NCI-H2107 (cell line): ENCODE data around the gene HPCAL1.

Experiments used
- DNase-seq: peaks from one replicate; lab custom pipeline; 2025; lab: John Stamatoyannopoulos, UW

The HPCAL1 gene

GRCh38 chr2:10355471-10356438 lies 53.1 kb downstream of the HPCAL1 start:
- DNase-seq: peak; percentile 63

GRCh38 chr2:10356439-10356811 lies 53.7 kb downstream of the HPCAL1 start:
- no peak for DNase-seq

DNA sequence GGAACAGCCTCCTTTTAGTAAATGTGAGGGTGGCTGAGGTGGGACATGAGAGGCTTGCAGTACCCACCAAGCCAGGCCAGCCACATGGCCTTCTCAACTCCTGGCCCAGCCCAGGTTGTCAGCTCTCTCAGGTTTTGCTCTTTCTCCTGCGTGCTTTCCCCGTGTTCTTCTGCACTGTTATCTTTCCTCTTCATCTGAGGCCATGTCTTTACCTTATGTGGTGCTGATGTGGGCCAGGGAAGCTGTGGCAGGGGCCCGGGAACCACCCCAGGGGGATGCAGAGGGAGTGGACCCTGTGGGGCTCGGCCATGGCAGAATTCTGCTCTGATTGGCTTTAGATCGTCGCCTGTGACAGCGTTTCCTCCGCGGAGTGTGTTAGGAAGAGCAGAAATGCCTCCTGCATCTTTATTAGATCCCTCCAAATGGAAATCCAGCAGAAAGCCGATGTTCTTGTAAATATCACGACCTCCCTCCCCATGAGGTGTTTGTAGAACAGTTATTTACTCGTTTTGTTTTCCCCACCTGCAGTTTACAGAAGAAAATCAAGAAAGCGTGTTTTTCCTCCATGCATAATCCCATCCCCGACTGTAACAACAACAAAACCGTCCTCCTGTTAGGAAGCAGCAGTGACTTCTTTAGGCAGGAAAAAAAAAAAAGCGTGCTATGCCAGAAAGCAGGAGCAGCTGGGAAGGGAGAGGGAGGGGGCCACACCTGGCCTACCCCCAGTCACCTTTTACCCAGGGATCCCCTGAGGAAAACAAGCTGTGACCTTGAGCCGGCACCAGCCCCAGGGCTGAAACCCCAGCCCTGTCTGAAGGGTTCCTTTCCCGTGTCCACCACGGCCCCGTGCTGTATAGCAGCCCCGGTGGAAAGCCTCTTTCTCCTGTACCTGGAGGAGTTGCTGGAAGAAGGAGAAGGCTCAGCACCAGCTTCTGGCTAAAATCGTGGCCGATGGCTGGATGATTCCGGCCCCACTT lies 54.8 kb downstream of the HPCAL1 start:
- DNase-seq: no peak

DNA sequence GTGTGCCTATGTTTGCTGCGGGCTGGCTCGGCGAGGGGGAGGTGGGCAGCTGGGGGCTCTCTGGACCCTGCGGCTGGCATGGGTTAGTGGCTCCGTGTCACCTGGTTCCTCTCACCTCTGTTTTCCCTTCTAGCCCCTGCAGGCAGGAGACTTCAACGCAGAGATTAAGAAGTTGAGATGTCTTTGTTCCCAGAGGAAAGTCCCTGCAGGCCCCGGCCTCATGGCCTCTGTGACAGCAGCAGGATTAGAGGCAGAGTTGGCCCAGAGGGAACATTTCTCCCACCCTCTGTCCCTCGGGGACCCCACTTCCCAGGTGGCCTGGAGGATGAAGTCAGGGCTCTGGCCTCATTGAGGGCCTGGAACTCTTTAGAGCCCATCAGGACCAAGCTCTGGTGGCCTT lies 56.5 kb downstream of the HPCAL1 start:
- no peak for DNase-seq

DNA sequence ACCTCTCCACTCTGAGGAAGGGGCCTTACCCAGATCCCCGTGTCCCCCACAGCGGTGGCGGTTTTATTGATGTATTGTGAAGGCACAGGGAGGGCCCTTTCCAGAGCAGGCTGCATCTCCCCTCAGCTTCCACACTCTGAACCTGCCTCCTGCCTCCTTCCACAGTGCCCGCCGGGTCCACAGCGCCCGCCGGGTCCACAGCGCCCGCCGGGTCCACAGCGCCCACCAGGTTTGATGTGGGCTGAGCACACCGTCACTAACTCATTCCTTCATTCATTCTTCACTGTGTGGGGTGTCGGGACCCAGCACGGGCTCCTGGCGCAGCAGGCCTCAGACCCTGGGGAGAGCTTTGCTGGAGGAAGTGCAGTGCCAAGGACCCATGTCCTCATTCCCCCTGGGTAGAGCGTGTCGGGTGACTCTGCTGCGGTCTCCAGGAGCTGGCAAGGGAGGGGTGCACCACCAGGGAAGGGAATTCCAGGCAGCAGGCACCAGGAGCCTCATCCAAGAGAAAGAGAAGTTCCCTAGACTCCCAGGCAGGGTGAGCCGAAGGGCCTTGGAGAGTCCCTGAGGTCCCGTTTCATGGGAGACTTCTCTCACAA lies 57.1 kb downstream of the HPCAL1 start:
- DNase-seq: no peak

GRCh38 chr2:10360460-10360849 lies 57.8 kb downstream of the HPCAL1 start:
- DNase-seq: no peak

DNA sequence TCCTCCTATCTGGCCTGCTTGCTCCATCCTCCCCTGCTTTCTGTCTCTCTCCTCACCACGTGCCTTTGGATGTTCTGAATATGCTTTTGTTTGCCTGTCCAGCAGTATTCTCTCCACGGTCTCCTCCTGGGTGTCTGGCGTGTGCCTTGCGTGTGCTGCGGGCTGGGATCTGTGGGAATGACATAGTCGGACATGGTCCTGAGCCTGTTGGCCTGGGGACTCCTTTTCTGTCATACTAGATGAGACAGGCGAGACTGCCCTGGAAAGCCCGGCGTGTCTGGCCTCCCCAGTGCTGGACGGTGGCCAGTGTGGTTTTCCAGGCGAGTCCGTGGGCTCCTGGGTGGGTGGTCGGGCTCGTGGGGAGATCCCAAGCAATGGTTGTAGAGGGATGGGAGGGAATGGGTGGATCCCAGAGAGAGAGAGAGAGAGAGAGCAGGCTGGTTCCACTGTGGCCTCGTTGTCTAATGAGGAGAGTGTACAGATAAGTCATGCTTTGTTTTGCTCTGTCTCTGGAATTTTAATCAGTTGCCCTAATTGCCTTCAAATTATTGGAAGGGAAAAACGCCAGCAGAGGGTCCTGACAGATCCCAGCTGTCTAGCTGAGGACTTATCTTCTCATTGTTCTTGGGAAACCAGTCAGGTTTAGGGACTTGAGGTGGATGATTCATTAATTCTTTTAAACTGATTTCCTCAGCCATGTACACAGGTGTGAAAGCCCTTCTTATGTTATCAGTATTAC lies 58.3 kb downstream of the HPCAL1 start:
- no peak for DNase-seq

DNA sequence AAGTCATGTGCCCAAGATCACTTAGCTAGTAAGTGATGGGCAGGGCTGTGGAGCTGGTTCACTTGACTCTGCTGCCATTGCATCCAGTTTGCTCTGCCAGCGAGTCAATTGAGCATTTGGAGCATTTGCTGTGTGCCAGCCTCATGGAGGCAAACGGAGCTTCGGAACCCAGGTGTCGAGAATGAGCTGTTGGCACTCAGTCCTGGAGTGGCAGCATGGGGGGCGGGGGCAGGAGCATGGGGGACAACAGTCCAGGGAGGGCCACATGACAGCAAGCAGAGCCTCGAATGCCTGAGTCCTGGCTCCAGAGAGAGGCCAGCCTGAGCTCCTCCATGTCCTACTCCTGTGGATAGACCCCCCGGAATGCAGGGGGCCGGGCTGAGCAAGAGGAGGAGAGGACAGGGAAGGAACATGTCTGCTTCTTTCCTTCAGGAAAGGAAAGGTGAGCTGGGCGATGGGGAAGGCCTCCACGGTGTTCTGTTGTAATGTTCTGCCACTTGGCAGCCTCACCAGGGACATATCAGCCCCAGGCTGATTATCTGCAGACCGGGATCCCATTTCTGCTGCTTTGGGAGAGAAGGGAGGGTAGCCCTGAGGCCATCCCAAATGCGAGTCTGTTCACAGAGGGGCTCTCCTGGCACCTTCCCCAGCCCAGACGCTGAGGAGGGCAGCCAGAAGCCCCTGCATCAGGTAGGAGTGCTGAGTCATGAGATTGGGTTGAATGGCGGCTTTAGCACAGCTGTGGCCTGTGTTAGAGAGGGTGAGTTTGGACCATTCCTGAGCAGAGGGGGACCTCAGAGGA lies 59.6 kb downstream of the HPCAL1 start:
- DNase-seq: no peak

- no peak for DNase-seq
Observed at GRCh38 chr2:10362898-10363454, 60.3 kb downstream of the HPCAL1 start.

DNA sequence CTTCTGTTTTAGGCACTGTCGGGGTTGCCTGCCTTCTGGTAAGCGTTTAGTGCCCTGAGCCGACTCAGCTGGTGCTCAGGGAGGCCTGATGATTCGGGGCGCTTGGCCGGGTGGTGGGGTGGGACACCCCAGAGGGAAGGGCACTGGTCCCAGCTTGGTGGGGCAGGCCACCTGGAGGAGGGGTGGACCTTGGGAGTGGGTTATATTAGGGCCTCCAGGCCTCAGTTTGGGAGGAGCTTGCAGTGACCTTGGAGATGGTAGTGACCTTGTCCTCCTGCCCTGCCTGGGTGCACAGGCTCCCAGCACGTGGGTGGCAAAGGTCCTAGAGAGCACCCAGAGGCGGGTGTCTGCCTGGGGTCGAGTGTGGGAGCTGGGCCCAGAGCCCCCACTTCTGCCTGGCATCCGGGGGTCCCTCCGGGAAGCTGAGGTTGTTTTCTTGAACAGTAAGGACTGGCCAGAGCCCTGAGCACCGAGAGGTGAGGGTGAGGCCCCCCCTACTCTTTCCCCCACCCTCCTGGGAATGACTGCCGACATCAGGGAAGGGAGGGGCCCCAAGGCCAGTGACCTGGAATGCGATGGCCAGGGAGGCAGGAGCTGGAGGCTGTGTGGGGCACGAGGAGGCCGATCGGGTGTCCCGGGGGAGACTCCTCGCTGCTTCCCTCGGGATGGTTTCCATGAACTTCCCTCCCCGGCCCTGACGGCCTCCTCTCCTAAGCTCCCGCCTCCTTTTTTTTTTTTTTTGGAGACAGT lies 61.3 kb downstream of the HPCAL1 start:
- no peak for DNase-seq

GRCh38 chr2:10365412-10365811 lies 62.7 kb downstream of the HPCAL1 start:
- no peak for DNase-seq

- no peak for DNase-seq
Observed at GRCh38 chr2:10366601-10367270, 64.0 kb downstream of the HPCAL1 start.

GRCh38 chr2:10367472-10368439 lies 65.1 kb downstream of the HPCAL1 start:
- DNase-seq: no peak

DNA sequence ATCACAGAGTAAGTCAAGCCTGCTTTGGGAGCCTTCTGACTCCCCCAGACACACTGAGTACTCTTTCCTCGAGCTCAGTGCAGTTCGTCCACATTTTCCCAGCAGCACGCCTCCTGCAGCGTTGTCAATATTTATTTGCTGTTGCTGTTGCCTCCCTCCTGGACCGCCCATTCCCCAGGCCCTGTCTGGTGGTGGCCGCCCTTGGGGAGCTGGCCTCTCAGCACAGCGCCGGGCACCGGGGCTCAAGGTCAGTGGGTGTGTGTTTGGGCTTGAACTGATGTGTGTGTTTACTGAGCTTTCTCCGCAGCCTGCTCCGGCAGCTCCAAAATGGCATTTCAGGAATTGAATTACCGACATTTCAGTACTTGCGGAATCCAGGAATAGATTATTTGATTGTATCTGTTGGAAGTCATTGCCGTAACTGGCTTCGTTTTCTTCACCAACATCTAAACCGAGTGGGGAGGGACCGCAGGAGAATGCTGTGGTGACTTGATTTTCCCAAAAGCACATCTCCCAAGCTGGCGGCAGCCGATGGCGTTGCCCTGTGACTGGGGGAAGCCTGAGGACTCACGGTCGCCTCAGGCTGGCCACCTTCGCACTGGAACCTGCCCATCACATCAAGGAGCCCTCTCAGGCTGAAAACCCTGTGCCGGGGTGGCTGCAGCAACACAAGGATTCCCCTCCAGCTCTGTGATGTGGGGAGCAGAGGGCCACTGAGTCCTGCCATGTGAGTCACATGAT lies 66.0 kb downstream of the HPCAL1 start:
- DNase-seq: no peak

DNA sequence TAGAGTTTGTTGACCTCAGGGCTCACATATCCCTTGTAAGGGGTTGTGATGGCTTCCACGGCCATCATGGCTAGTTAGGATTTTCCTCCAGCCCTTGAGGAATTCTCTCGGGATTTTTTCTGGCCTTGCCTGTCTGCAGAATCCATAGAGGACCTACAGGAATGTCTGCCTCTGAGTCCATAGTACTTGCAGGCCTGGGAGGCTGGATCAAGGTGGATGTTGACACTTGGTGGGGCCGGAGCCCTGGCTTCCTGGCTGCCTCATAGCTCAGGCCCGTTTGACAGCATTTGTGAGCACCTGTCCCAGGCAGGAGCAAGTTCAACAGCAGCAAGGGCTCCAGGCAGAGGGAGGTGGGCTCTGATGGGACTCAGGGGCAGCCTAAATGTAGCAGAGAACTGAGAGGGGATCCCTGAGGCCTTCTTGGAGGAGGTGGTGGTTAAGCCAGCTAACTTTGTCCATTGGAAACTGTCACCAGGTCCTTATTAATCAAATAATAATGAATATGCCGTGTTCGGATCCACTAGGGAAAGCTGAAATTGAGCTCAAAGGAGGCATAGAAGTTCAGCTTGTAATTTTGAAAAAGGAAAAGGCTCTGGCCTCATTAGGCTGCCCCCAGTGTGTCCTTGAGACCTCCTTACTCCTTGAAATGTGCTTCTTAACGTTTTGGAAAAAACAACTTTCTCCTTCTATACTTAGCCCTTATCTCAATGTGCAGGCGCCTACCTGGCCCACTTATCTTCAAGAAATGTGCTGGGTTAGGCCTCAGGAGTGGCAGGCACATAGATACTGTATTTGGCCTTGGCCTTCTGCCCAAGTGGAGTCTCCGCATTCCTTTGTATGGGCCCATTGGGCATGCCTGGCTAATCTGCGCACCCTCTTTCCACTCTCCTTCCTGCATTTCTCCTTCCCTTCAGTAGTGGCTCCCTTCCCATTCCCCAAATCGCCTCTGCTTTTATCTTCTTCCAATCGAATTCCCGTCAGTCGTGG lies 66.9 kb downstream of the HPCAL1 start:
- no peak for DNase-seq

DNA sequence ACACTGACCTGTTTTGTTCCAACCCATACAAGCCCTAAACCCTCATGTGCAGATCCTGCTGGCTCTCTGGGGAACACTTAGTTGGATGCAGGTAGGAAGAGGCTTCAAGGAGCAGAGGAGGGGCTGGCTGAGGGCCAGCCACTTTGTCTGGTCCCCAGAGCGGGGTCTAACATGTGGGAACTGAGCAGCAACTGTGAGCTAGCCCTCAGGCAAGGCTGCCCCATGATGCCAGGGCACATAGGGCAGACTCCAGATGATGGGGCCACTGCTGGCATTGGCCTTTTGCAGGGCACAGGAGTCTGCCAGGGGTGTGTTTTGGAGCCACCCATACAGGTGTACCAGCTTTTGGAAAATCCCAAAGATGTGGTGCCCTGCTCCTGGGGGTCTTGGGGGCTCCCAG lies 67.7 kb downstream of the HPCAL1 start:
- DNase-seq: no peak
